ENCODE data around the gene PPM1G. TPM values are rescaled to one million over a fixed set of nuclear protein-coding genes. Genes with fewer than 3 reads are reported as not detected.

PPM1G gene
- total and polyA plus RNA-seq, 4 donors, result 45.9 to 76.2 (median 61.7) TPM

- 0% methylated on average over 67 of the region's 67 CpGs for WGBS, 2 donors
- Histone ChIP-seq H3K27ac (ENCODE audit: low read depth in 1 of 2, low read length in 1 of 2) (peak within 1 kb of the TSS; percentile 90 to 99), H3K4me3 (peak within 1 kb of the TSS; percentile 81), H3K4me1 (ENCODE audit: control insufficient read depth in 5 of 5, insufficient read depth in 5 of 5, low read length in 5 of 5) (peaks cover 0 to 16% (median 4%) of the 10 kb centered on the region in 5 donors), H3K27me3 (ENCODE audit: control insufficient read depth in 3 of 3, insufficient read depth in 3 of 3, low read length in 2 of 3) (no peaks in the 10 kb centered on the region), H3K36me3 (ENCODE audit: control insufficient read depth in 4 of 4, insufficient read depth in 4 of 4, low read length in 4 of 4) (peaks cover 0 to 5% (median 2%) of the 10 kb centered on the region in 4 donors), H3K9me3 (ENCODE audit: control insufficient read depth in 4 of 4, insufficient read depth in 3 of 4, low read length in 3 of 4) (no peaks in the 10 kb centered on the region), H3K9ac (ENCODE audit: insufficient read depth in 1 of 2, low read length in 2 of 2) (peak within 1 kb of the TSS; percentile 74 to 82)
- ATAC-seq (ENCODE audit: insufficient read depth, low FRiP score), result peak; percentile 95
- peak; percentile 97 to 99 (median 99) for DNase-seq
- TF ChIP-seq CTCF (IDR thresholded peaks at IDR 0.05; ENCODE audit: control extremely low read depth, extremely low read depth), result no peak
These were observed 52.8 kb downstream of the PPM1G start, which contains the start of gene GTF3C2 for GRCh38 chr2:27356382-27357181. Gene GTF3C2, minus strand, starts transcription at chr2:27356764. Its CDS starts 13,210 bp downstream, at chr2:27343554.

GRCh38 chr2:27356056-27356381, 53.4 kb downstream of the PPM1G start:
- peak overlapping the region; percentile 81 for H3K4me3 ChIP-seq
- no peaks in the 10 kb centered on the region for H3K27me3 ChIP-seq (ENCODE audit: control insufficient read depth in 3 of 3, insufficient read depth in 3 of 3, low read length in 2 of 3)
- H3K9me3 ChIP-seq (ENCODE audit: control insufficient read depth in 4 of 4, insufficient read depth in 3 of 4, low read length in 3 of 4), result no peaks in the 10 kb centered on the region
- TF ChIP-seq CTCF (IDR thresholded peaks at IDR 0.05; ENCODE audit: control extremely low read depth, extremely low read depth), result no peak
- WGBS, 2 donors, result 0 to 1% methylated on average over 12 of the region's 12 CpGs
- ATAC-seq (ENCODE audit: insufficient read depth, low FRiP score), result peak; percentile 36
- H3K9ac ChIP-seq (ENCODE audit: insufficient read depth in 1 of 2, low read length in 2 of 2), result peak overlapping the region; percentile 74 to 82
- H3K4me1 ChIP-seq (ENCODE audit: control insufficient read depth in 5 of 5, insufficient read depth in 5 of 5, low read length in 5 of 5), result peaks cover 0 to 16% (median 4%) of the 10 kb centered on the region in 5 donors
- peaks cover 0 to 5% (median 2%) of the 10 kb centered on the region in 4 donors for H3K36me3 ChIP-seq (ENCODE audit: control insufficient read depth in 4 of 4, insufficient read depth in 4 of 4, low read length in 4 of 4)
- H3K27ac ChIP-seq (ENCODE audit: low read depth in 1 of 2, low read length in 1 of 2), result peak overlapping the region; percentile 90 to 99
- peak in 1 of 3 donors; percentile 31 for DNase-seq

GRCh38 chr2:27354597-27354927, 54.8 kb downstream of the PPM1G start:
- no peak overlapping the region for H3K9ac ChIP-seq (ENCODE audit: insufficient read depth in 1 of 2, low read length in 2 of 2)
- peaks cover 0 to 16% (median 4%) of the 10 kb centered on the region in 5 donors for H3K4me1 ChIP-seq (ENCODE audit: control insufficient read depth in 5 of 5, insufficient read depth in 5 of 5, low read length in 5 of 5)
- WGBS, 2 donors, result 95 to 97% methylated on average over 7 of the region's 7 CpGs
- H3K9me3 ChIP-seq (ENCODE audit: control insufficient read depth in 4 of 4, insufficient read depth in 3 of 4, low read length in 3 of 4), result no peaks in the 10 kb centered on the region
- no peak for DNase-seq
- no peak for ATAC-seq (ENCODE audit: insufficient read depth, low FRiP score)
- no peak overlapping the region for H3K4me3 ChIP-seq
- no peak overlapping the region for H3K27ac ChIP-seq (ENCODE audit: low read depth in 1 of 2, low read length in 1 of 2)
- peaks cover 0 to 5% (median 2%) of the 10 kb centered on the region in 4 donors for H3K36me3 ChIP-seq (ENCODE audit: control insufficient read depth in 4 of 4, insufficient read depth in 4 of 4, low read length in 4 of 4)
- no peak for TF ChIP-seq CTCF (IDR thresholded peaks at IDR 0.05; ENCODE audit: control extremely low read depth, extremely low read depth)
- H3K27me3 ChIP-seq (ENCODE audit: control insufficient read depth in 3 of 3, insufficient read depth in 3 of 3, low read length in 2 of 3), result no peaks in the 10 kb centered on the region
